ES-I3 (cell line): ENCODE data around the gene NAA15.
"Not testable (repeated sequence)": the region's sequence is repeated elsewhere in the genome, so short reads cannot be mapped to it uniquely, and the experiment has no call there.

Experiments
- H3K36me3 ChIP-seq: 2 replicates; pipeline ENCODE4 v1.6.1; 2013; ENCODE audit warnings: mild to moderate bottlenecking, low read length, control low read depth, moderate library complexity; ENCODE audit not compliant: insufficient read depth
- H3K4me1 ChIP-seq: 2 replicates; pipeline ENCODE4 v1.6.1; 2013; ENCODE audit warnings: mild to moderate bottlenecking, control low read depth, low read length; ENCODE audit not compliant: insufficient read depth
- H3K9ac ChIP-seq: 2 replicates; pipeline ENCODE4 v1.6.1; 2013; ENCODE audit warnings: low read depth, mild to moderate bottlenecking, low read length, moderate library complexity
- H3K9me3 ChIP-seq: 2 replicates; pipeline ENCODE4 v1.6.1; 2013; ENCODE audit warnings: mild to moderate bottlenecking, low read length, moderate library complexity; ENCODE audit not compliant: control insufficient read depth, insufficient read depth

Gene NAA15

GRCh38 chr4:139301113-139301820 is at the start of gene NAA15:
NAA15 (plus strand) TSS chr4:139301505; CDS start chr4:139301778, 273 bp downstream.
- Histone ChIP-seq H3K9ac (peak within 1 kb of the TSS; percentile 93), H3K4me1 (peaks cover 9% of the 10 kb centered on the region; the same call in 1 of the 2 replicates), H3K9me3 (peaks cover 5% of the 10 kb centered on the region), H3K36me3 (peaks cover 7% of the 10 kb centered on the region)

GRCh38 chr4:139253046-139253445 is 48.3 kb upstream of the NAA15 start:
- H3K36me3 ChIP-seq, result no peaks in the 10 kb centered on the region
- H3K4me1 ChIP-seq, result no peaks in the 10 kb centered on the region

GRCh38 chr4:139253713-139254112 is 47.6 kb upstream of the NAA15 start:
- Histone ChIP-seq H3K36me3 (no peaks in the 10 kb centered on the region), H3K9me3 (no peaks in the 10 kb centered on the region), H3K9ac (no peak overlapping the region), H3K4me1 (no peaks in the 10 kb centered on the region)

More at GRCh38 chr4:139253046-139253445, 48.3 kb upstream of the NAA15 start:
- H3K9ac ChIP-seq, result no peak overlapping the region
- H3K9me3 ChIP-seq, result no peaks in the 10 kb centered on the region

GRCh38 chr4:139255581-139255980 is 45.7 kb upstream of the NAA15 start:
- H3K9ac ChIP-seq, H3K4me1 ChIP-seq, H3K36me3 ChIP-seq, H3K9me3 ChIP-seq: not testable (repeated sequence)

GRCh38 chr4:139256349-139256748 is 45.0 kb upstream of the NAA15 start:
- Histone ChIP-seq H3K36me3 (no peaks in the 10 kb centered on the region), H3K9me3 (no peaks in the 10 kb centered on the region), H3K9ac (no peak overlapping the region)

GRCh38 chr4:139265654-139266053 is 35.7 kb upstream of the NAA15 start:
- peaks cover 11% of the 10 kb centered on the region for H3K4me1 ChIP-seq
- no peaks in the 10 kb centered on the region for H3K36me3 ChIP-seq
- no peaks in the 10 kb centered on the region for H3K9me3 ChIP-seq
- H3K9ac ChIP-seq, result no peak overlapping the region

More at GRCh38 chr4:139256349-139256748, 45.0 kb upstream of the NAA15 start:
- H3K4me1 ChIP-seq, result no peaks in the 10 kb centered on the region

GRCh38 chr4:139266208-139266582 is 35.1 kb upstream of the NAA15 start:
- H3K9ac ChIP-seq, result peak overlapping the region; percentile 29; the same call in 1 of the 2 replicates
- peaks cover 11% of the 10 kb centered on the region for H3K4me1 ChIP-seq
- H3K9me3 ChIP-seq, result no peaks in the 10 kb centered on the region
- no peaks in the 10 kb centered on the region for H3K36me3 ChIP-seq

GRCh38 chr4:139266583-139267257 is 34.6 kb upstream of the NAA15 start:
- H3K36me3 ChIP-seq, result no peaks in the 10 kb centered on the region

GRCh38 chr4:139267301-139267700 is 34.0 kb upstream of the NAA15 start:
- H3K4me1 ChIP-seq, result peaks cover 11% of the 10 kb centered on the region
- no peaks in the 10 kb centered on the region for H3K36me3 ChIP-seq
- no peak overlapping the region for H3K9ac ChIP-seq
- H3K9me3 ChIP-seq, result no peaks in the 10 kb centered on the region

More at GRCh38 chr4:139266583-139267257, 34.6 kb upstream of the NAA15 start:
- H3K9me3 ChIP-seq, result no peaks in the 10 kb centered on the region
- peaks cover 11% of the 10 kb centered on the region for H3K4me1 ChIP-seq
- peak overlapping the region; percentile 29; the same call in 1 of the 2 replicates for H3K9ac ChIP-seq

- H3K36me3 ChIP-seq, result no peaks in the 10 kb centered on the region
- H3K9me3 ChIP-seq, result no peaks in the 10 kb centered on the region
Observed at GRCh38 chr4:139273835-139274234, 27.5 kb upstream of the NAA15 start.

GRCh38 chr4:139274790-139275189 is 26.5 kb upstream of the NAA15 start:
- Histone ChIP-seq H3K9me3 (no peaks in the 10 kb centered on the region), H3K9ac (no peak overlapping the region), H3K4me1 (no peaks in the 10 kb centered on the region), H3K36me3 (no peaks in the 10 kb centered on the region)

More at GRCh38 chr4:139273835-139274234, 27.5 kb upstream of the NAA15 start:
- Histone ChIP-seq H3K9ac (no peak overlapping the region), H3K4me1 (no peaks in the 10 kb centered on the region)

- no peaks in the 10 kb centered on the region for H3K9me3 ChIP-seq
- no peak overlapping the region for H3K9ac ChIP-seq
- H3K36me3 ChIP-seq, result no peaks in the 10 kb centered on the region
- no peaks in the 10 kb centered on the region for H3K4me1 ChIP-seq
Observed at GRCh38 chr4:139275281-139275735, 26.0 kb upstream of the NAA15 start.

- no peaks in the 10 kb centered on the region for H3K9me3 ChIP-seq
- H3K4me1 ChIP-seq, result no peaks in the 10 kb centered on the region
- no peak overlapping the region for H3K9ac ChIP-seq
- H3K36me3 ChIP-seq, result no peaks in the 10 kb centered on the region
Observed at GRCh38 chr4:139278485-139278884, 22.8 kb upstream of the NAA15 start.

- Histone ChIP-seq H3K9ac (peak overlapping the region; percentile 47; the same call in 1 of the 2 replicates), H3K4me1 (no peaks in the 10 kb centered on the region), H3K36me3 (no peaks in the 10 kb centered on the region), H3K9me3 (no peaks in the 10 kb centered on the region)
Observed at GRCh38 chr4:139278912-139279759, 22.2 kb upstream of the NAA15 start.
